K562 (cell line): ENCODE results near the gene SFI1. TPM values are rescaled to one million over a fixed set of nuclear protein-coding genes. Genes with fewer than 3 reads are reported as not detected.

Experiments
- BRCA1 ChIP-seq, 2 experiments: fragments of 450-650 bp in 1 of 2; sonication (generic) in 1 of 2; formaldehyde crosslinking in 1 of 2; IDR thresholded peaks; 2 replicates each; pipeline versions ENCODE4 v1.5.0 to v1.6.1; 2017 to 2020; ENCODE audit warnings: mild to moderate bottlenecking in 1 of 2, missing genetic modification reagents in 1 of 2
- CHD2 ChIP-seq: IDR thresholded peaks from 2 replicates; pipeline ENCODE4 v1.6.1; 2011; ENCODE audit warnings: low read depth, low read length
- DLX4 ChIP-seq: fragments of 250-450 bp; sonication (Bioruptor Pico); IDR thresholded peaks from 2 replicates; pipeline ENCODE4 v1.6.1; 2021; ENCODE audit warnings: mild to moderate bottlenecking
- GTF2E2 ChIP-seq: fragments of 200-800 bp; sonication (Bioruptor generic); IDR thresholded peaks from 2 replicates; pipeline ENCODE4 v1.6.1; 2016; ENCODE audit warnings: missing genetic modification characterization, missing compliant biosample characterization
- KDM5B ChIP-seq: fragments of 200-600 bp; sonication (generic); IDR thresholded peaks from 2 replicates; pipeline ENCODE4 v1.6.1; 2012; ENCODE audit warnings: low read depth, mild to moderate bottlenecking, moderate library complexity, low read length, control low read depth, inconsistent platforms; ENCODE audit not compliant: insufficient replicate concordance
- KLF10 ChIP-seq: fragments of 250-450 bp; sonication (Bioruptor Pico); IDR thresholded peaks from 2 replicates; pipeline ENCODE4 v1.6.1; 2021; ENCODE audit warnings: matching md5 sums
- MTA2 ChIP-seq: fragments of 450-650 bp; IDR thresholded peaks from 2 replicates; pipeline ENCODE4 v1.6.1; 2016; ENCODE audit warnings: low read depth
- NRF1 ChIP-seq, 2 experiments: fragments of 450-650 bp; IDR thresholded peaks in 1 of 2; conservative IDR thresholded peaks in 1 of 2; 2 replicates each; pipeline ENCODE4 v1.6.1; 2014; ENCODE audit warnings: mild to moderate bottlenecking in 2 of 2
- PBX2 ChIP-seq, 2 experiments: IDR thresholded peaks in 1 of 2; conservative IDR thresholded peaks in 1 of 2; 2 replicates each; pipeline ENCODE4 v1.6.1; 2016; ENCODE audit warnings: low read depth in 2 of 2, mild to moderate bottlenecking in 1 of 2, missing compliant biosample characterization in 1 of 2, missing genetic modification characterization in 1 of 2, moderate library complexity in 1 of 2
- POLR2H ChIP-seq: IDR thresholded peaks from 2 replicates; pipeline ENCODE4 v1.6.1; 2016; ENCODE audit warnings: missing genetic modification characterization, low read depth, mild to moderate bottlenecking, control low read depth, missing compliant biosample characterization, moderate library complexity
- RFX5 ChIP-seq: IDR thresholded peaks from 2 replicates; pipeline ENCODE4 v1.6.1; 2011; ENCODE audit warnings: low read depth, mild to moderate bottlenecking, improper control_type of control experiment, low read length
- SIN3B ChIP-seq: fragments of 450-650 bp; IDR thresholded peaks from 2 replicates; pipeline ENCODE4 v1.6.1; 2017; ENCODE audit warnings: low read depth, mild to moderate bottlenecking, moderate library complexity
- TFAM ChIP-seq: fragments of 250-450 bp; sonication (Bioruptor Pico); conservative IDR thresholded peaks from 2 replicates; pipeline ENCODE4 v1.5.0; 2021; ENCODE audit warnings: mild to moderate bottlenecking, moderate library complexity
- U2AF1 ChIP-seq: fragments of 200-400 bp; formaldehyde crosslinking; optimal IDR thresholded peaks from 2 replicates; pipeline ENCODE3; 2017; ENCODE audit warnings: mild to moderate bottlenecking, low read depth, low read length, moderate library complexity
- ZBTB2 ChIP-seq: fragments of 450-650 bp; IDR thresholded peaks from 2 replicates; pipeline ENCODE4 v1.6.1; 2016; ENCODE audit warnings: antibody characterized with exemption
- ZNF165 ChIP-seq: fragments of 250-450 bp; sonication (Bioruptor Pico); IDR thresholded peaks from 2 replicates; pipeline ENCODE4 v1.4.0; 2020; ENCODE audit warnings: borderline replicate concordance
- ZNF174 ChIP-seq: fragments of 250-450 bp; sonication (Bioruptor Pico); IDR thresholded peaks from 2 replicates; pipeline ENCODE4 v1.4.0; 2020; ENCODE audit warnings: mild to moderate bottlenecking
- ZNF280B ChIP-seq: fragments of 250-450 bp; sonication (Bioruptor Pico); IDR thresholded peaks from 2 replicates; pipeline ENCODE4 v1.5.1; 2021; ENCODE audit warnings: mild to moderate bottlenecking
- ZNF311 ChIP-seq: fragments of 250-450 bp; sonication (Bioruptor Pico); IDR thresholded peaks from 2 replicates; pipeline ENCODE4 v1.4.0; 2020; ENCODE audit warnings: mild to moderate bottlenecking, moderate library complexity
- ZNF398 ChIP-seq: fragments of 250-450 bp; sonication (Bioruptor Pico); IDR thresholded peaks from 2 replicates; pipeline ENCODE4 v1.8.0; 2021; ENCODE audit warnings: moderate library complexity, mild to moderate bottlenecking, inconsistent platforms
- polyA plus RNA-seq, 8 experiments: library from polyadenylated mRNA; depleted of rRNA in 4 of 8; stranded (reverse) in 5 of 8; unstranded in 3 of 8; fragments of >200 nt; fragmentation: Nextera tagmentation in 2 of 8; fragmentation: Illumina TruSeq in 1 of 8; extraction: Ambion mirVana in 2 of 8; extraction: Trizol in 1 of 8; gene quantifications; 2 replicates each; pipeline versions ENCODE4 v1.2.1 to v1.2.3, GENCODE V29; 2011 to 2014; ENCODE audit warnings: inconsistent platforms in 1 of 8, missing spikeins in 1 of 8
- total RNA-seq, 7 experiments: library from RNA; depleted of rRNA in 6 of 7; stranded (reverse); fragments of >200 nt in 6 of 7; fragmentation: Illumina TruSeq in 2 of 7; extraction: Trizol in 2 of 7; gene quantifications; 2 replicates each; pipeline versions ENCODE4 v1.2.1 to v1.2.3, GENCODE V29; 2011 to 2021; ENCODE audit warnings: low replicate concordance in 1 of 7

Gene SFI1
- total and polyA plus RNA-seq, 9 of the 15 experiments (the other 6 are each of a cell fraction or from before 2014, with no cell fraction given), result 3.0 to 25.6 (median 14.1) TPM

- TF ChIP-seq PBX2 (CRISPR knock-in tag; IDR thresholded peaks at IDR 0.05; ENCODE audit: low read depth) (no peak), PBX2 (tag; conservative IDR thresholded peaks at IDR 0.05; ENCODE audit: low read depth) (no peak), ZNF398 (CRISPR knock-in tag) (no peak), KDM5B (peak; percentile 56), ZBTB2 (peak; percentile 76), MTA2 (no peak), GTF2E2 (tag) (no peak), ZNF280B (CRISPR knock-in tag) (no peak), POLR2H (tag) (no peak), ZNF165 (CRISPR knock-in tag) (no peak), CHD2 (peak; percentile 87), U2AF1 (no peak), NRF1 (conservative IDR thresholded peaks at IDR 0.05 in 1 of 2, IDR thresholded peaks at IDR 0.05 in 1 of 2) (peak; percentile 93 to 94), SIN3B (no peak), TFAM (CRISPR knock-in tag) (no peak), RFX5 (no peak), BRCA1 (IDR thresholded peaks at IDR 0.05) (no peak), BRCA1 (CRISPR knock-in tag; IDR thresholded peaks at IDR 0.05) (no peak), DLX4 (CRISPR knock-in tag) (no peak), KLF10 (CRISPR knock-in tag) (no peak), ZNF311 (CRISPR knock-in tag) (no peak), ZNF174 (CRISPR knock-in tag) (no peak)
Observed at GRCh38 chr22:31496007-31496734, at the start of gene SFI1 (continued).
